ENCODE data around the gene TUBB. TPM values are rescaled to one million over a fixed set of nuclear protein-coding genes. Genes with fewer than 3 reads are reported as not detected.

The TUBB gene
- total and polyA plus RNA-seq, 2 of the 4 experiments (the other 2 are of a cell fraction): 1,401 to 2,004 TPM

DNA sequence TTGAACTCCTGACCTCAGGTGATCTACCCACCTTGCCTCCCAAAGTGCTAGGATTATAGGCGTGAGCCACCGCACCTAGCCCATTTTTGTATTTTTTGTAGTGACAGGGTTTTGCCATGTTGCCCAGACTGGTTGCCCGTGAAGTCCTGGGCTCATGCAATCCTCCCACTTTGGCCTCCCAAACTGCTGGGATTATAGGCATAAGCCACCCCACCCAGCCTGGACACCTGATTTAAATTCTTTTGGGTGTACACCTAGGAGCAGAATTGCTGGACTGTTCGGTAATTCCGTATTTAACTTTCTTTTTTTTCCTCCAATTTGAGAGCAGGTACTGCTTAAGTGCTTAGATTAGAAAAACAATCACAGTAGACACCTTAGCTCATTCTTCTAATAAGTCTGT lies 23.7 kb upstream of the TUBB start:
- CTCF ChIA-PET: no interaction called here
- Histone ChIP-seq H3K9me3 (ENCODE audit: control insufficient read depth, insufficient read depth, low read length) (no peaks in the 10 kb centered on the region), H3K14ac (replicated peaks; ENCODE audit: low read depth, low read length) (no peak overlapping the region), H2AFZ (replicated peaks; ENCODE audit: low read length, poor library complexity) (no peak overlapping the region), H3K23ac (ENCODE audit: low read depth, low read length) (no peak overlapping the region), H3K4ac (ENCODE audit: low read depth, low read length) (no peak overlapping the region), H3K27me3 (ENCODE audit: control insufficient read depth, insufficient read depth, low read length) (no peaks in the 10 kb centered on the region), H3K4me1 (ENCODE audit: control insufficient read depth, insufficient read depth, low read length) (peaks cover 5% of the 10 kb centered on the region; the same call in 1 of the 2 replicates), H2BK20ac (ENCODE audit: low read depth, low read length) (no peak overlapping the region), H3K4me3 (ENCODE audit: insufficient read depth, low read depth, low read length) (no peak overlapping the region), H4K20me1 (ENCODE audit: insufficient read depth, low read length) (no peaks in the 10 kb centered on the region), H3K9me1 (ENCODE audit: insufficient read depth, low read length) (0 out of 2 replicates have a peak, but pooled peaks cover 2% of the 10 kb centered on the region), H3K56ac (ENCODE audit: extremely low read depth, insufficient read depth, low read length) (no peak overlapping the region), H4K91ac (ENCODE audit: insufficient read depth, low read depth, low read length) (no peak overlapping the region), H3K9ac (ENCODE audit: low read depth, low read length) (no peak overlapping the region), H3K18ac (ENCODE audit: low read depth, low read length) (no peak overlapping the region), H3K36me3 (ENCODE audit: control insufficient read depth, insufficient read depth, low read length) (peaks cover 5% of the 10 kb centered on the region), H3K79me1 (ENCODE audit: low read depth in 1 of 2, low read length in 2 of 2) (peaks cover 0 to 3% of the 10 kb centered on the region in 2 experiments; a peak in 1 of 4 replicates), H4K8ac (ENCODE audit: low read depth in 2 of 2, low read length in 2 of 2) (no peak overlapping the region), H2BK15ac (ENCODE audit: low read depth, low read length) (no peak overlapping the region), H2AK9ac (replicated peaks; ENCODE audit: low read depth, low read length, poor library complexity) (no peak overlapping the region), H2BK5ac (ENCODE audit: low read depth, low read length, poor library complexity, severe bottlenecking) (no peak overlapping the region), H4K5ac (ENCODE audit: low read depth, low read length) (no peak overlapping the region), H3K4me2 (ENCODE audit: low read depth, low read length) (no peak overlapping the region), H3K27ac (ENCODE audit: insufficient read depth, low read length) (no peak overlapping the region), H2BK120ac (ENCODE audit: low read depth, low read length) (0 out of 2 replicates have a peak overlapping the region, but pooled peaks have one; percentile 3), H2AK5ac (ENCODE audit: low read depth, low read length) (peak overlapping the region; percentile 8; the same call in 1 of the 2 replicates)
- in situ Hi-C loops (cut with MboI; ENCODE audit: low sequenced_read_pairs) (no loop called here), intact Hi-C loops (cut with micrococcal nuclease) (no loop called here), dilution Hi-C loops (cut with HindIII; ENCODE audit: low sequenced_read_pairs, unreplicated experiment) (no loop called here)
- no CpG with 5 or more reads among the region's 5 CpGs for WGBS, 2 experiments (ENCODE audit: extremely low coverage in 2 of 2, insufficient read length in 1 of 2)
- DNase-seq: no peak
- no peak for ATAC-seq (ENCODE audit: low read depth)
- POLR2A ChIA-PET (ENCODE audit: unreplicated experiment): no interaction called here
- no TSS peak for BruUV-seq (replicated peaks)
- TF ChIP-seq, protein P1, sequence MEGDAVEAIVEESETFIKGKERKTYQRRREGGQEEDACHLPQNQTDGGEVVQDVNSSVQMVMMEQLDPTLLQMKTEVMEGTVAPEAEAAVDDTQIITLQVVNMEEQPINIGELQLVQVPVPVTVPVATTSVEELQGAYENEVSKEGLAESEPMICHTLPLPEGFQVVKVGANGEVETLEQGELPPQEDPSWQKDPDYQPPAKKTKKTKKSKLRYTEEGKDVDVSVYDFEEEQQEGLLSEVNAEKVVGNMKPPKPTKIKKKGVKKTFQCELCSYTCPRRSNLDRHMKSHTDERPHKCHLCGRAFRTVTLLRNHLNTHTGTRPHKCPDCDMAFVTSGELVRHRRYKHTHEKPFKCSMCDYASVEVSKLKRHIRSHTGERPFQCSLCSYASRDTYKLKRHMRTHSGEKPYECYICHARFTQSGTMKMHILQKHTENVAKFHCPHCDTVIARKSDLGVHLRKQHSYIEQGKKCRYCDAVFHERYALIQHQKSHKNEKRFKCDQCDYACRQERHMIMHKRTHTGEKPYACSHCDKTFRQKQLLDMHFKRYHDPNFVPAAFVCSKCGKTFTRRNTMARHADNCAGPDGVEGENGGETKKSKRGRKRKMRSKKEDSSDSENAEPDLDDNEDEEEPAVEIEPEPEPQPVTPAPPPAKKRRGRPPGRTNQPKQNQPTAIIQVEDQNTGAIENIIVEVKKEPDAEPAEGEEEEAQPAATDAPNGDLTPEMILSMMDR (conservative IDR thresholded peaks at IDR 0.05; ENCODE audit: low read depth, low read length): no peak
- no peak for TF ChIP-seq CEBPB (IDR thresholded peaks at IDR 0.05; ENCODE audit: low read depth, low read length)
- no peak for TF ChIP-seq MXI1 (IDR thresholded peaks at IDR 0.05; ENCODE audit: borderline replicate concordance, low read depth, low read length)
- no peak for TF ChIP-seq RCOR1 (IDR thresholded peaks at IDR 0.05; ENCODE audit: insufficient replicate concordance, low read length)
- TF ChIP-seq POLR2A (IDR thresholded peaks at IDR 0.05; ENCODE audit: low read depth, low read length): no peak
- no peak for TF ChIP-seq RFX5 (IDR thresholded peaks at IDR 0.05; ENCODE audit: low read depth, low read length)
- no peak for TF ChIP-seq SMC3 (IDR thresholded peaks at IDR 0.05; ENCODE audit: low read depth, low read length)
- TF ChIP-seq RAD21 (IDR thresholded peaks at IDR 0.05; ENCODE audit: low read length): no peak
- no peak for TF ChIP-seq MAZ (IDR thresholded peaks at IDR 0.05; ENCODE audit: borderline replicate concordance, low read depth, low read length)
- TF ChIP-seq BHLHE40 (IDR thresholded peaks at IDR 0.05; ENCODE audit: low read depth, low read length): no peak
- no peak for TF ChIP-seq NFE2L2 (IDR thresholded peaks at IDR 0.05; ENCODE audit: low read depth, low read length)
- TF ChIP-seq FOS (IDR thresholded peaks at IDR 0.05; ENCODE audit: low read depth, low read length): no peak
- no peak for TF ChIP-seq MAFK (IDR thresholded peaks at IDR 0.05; ENCODE audit: low read depth, low read length)
- TF ChIP-seq, protein P2, sequence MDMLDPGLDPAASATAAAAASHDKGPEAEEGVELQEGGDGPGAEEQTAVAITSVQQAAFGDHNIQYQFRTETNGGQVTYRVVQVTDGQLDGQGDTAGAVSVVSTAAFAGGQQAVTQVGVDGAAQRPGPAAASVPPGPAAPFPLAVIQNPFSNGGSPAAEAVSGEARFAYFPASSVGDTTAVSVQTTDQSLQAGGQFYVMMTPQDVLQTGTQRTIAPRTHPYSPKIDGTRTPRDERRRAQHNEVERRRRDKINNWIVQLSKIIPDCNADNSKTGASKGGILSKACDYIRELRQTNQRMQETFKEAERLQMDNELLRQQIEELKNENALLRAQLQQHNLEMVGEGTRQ (IDR thresholded peaks at IDR 0.05; ENCODE audit: low read depth, low read length): no peak
